ENCODE measurements around the gene RLIM. TPM values are rescaled to one million over a fixed set of nuclear protein-coding genes. Genes with fewer than 3 reads are reported as not detected.

The RLIM gene
- total RNA-seq, 2 experiments from 2014 or later, result 30.0 to 31.5 TPM

Other genes with a start within 250 kb of the RLIM start
- gene SLC16A2, start 193.1 kb downstream of the RLIM start, total RNA-seq, result under 1 TPM in 1 of 2 experiments, not detected in 1; 0.05 TPM

Measured in activated CD4-positive, alpha-beta memory T cell treated with anti-CD3 and anti-CD28 coated beads, Interleukin-2, amount 10 ng/mL, durations not matched to agents 7 days and 5 days (primary cell).